ENCODE data around the gene MCM3AP.

DNA sequence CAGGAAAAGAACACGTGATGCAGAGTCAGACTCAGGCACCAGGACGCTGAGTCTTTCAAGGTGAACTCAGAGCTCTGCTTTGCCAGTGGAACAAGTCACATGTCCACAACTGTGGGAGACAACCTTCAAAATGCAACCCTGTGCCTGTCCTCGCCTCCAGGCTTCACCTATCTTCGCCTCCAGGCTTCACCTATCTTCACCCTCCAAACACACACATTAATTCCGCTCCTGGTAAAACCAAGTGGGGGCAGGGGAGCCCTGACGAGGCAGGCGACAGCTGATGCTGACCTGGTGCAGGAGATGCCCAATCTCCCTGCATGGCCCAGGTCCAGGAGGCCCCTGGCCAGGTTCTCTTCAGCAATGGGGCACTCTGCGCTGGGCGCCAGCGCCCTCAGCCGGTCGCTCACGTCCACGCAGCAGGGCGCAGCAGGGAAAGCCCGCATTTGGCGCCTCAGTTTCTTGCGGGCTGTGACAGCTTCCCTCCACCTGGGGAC, 28.9 kb downstream of the MCM3AP start:
- TF ChIP-seq CTCF (IDR thresholded peaks at IDR 0.05; ENCODE audit: borderline replicate concordance, extremely low read depth, low read length, poor library complexity, severe bottlenecking) (no peak), EZH2 (IDR thresholded peaks at IDR 0.05; ENCODE audit: borderline replicate concordance, low read depth, low read length, severe bottlenecking) (no peak)
